ENCODE measurements around the gene CEP126. TPM values are rescaled to one million over a fixed set of nuclear protein-coding genes. Genes with fewer than 3 reads are reported as not detected.

The CEP126 gene
- total and polyA plus RNA-seq, 2 of the 13 experiments (the other 11 are each of a cell fraction or from before 2014, with no cell fraction given), result 1.4 to 1.7 TPM

GRCh38 chr11:101914738-101915426 is at the start of gene CEP126 (continued):
- TF ChIP-seq ZNF318 (CRISPR knock-in tag; IDR thresholded peaks at IDR 0.05) (no peak), CENPT (CRISPR knock-in tag; IDR thresholded peaks at IDR 0.05; ENCODE audit: low read depth) (peak; percentile 61; the same call in 1 of the 2 replicates), ZXDC (CRISPR knock-in tag; IDR thresholded peaks at IDR 0.05) (no peak), HINFP (CRISPR knock-in tag; IDR thresholded peaks at IDR 0.05; ENCODE audit: low read depth) (no peak; the same call in 1 of the 2 replicates), POLR2A (IDR thresholded peaks at IDR 0.05; ENCODE audit: insufficient read depth in 1 of 2, low read depth in 2 of 2, low read length in 2 of 2) (peak; percentile 42; a peak in 3 of 4 replicates), ZNF124 (CRISPR knock-in tag; IDR thresholded peaks at IDR 0.05) (peak; percentile 47; the same call in 1 of the 2 replicates), ZNF720 (CRISPR knock-in tag; IDR thresholded peaks at IDR 0.05) (no peak), ZNF253 (CRISPR knock-in tag; IDR thresholded peaks at IDR 0.05; ENCODE audit: borderline replicate concordance) (peak; percentile 71; the same call in 1 of the 2 replicates), BCL6 (CRISPR knock-in tag; IDR thresholded peaks at IDR 0.05) (peak; percentile 67), ZNF18 (CRISPR knock-in tag; IDR thresholded peaks at IDR 0.05; ENCODE audit: insufficient replicate concordance) (no peak), GABPB1 (CRISPR knock-in tag; IDR thresholded peaks at IDR 0.05) (peak; percentile 90), GZF1 (CRISPR knock-in tag; IDR thresholded peaks at IDR 0.05) (0 out of 2 replicates have a peak, but pooled peaks have one; percentile 17), PLSCR1 (CRISPR knock-in tag; IDR thresholded peaks at IDR 0.05; ENCODE audit: borderline replicate concordance) (no peak)

Data from HepG2 (cell line).